ENCODE results near the gene ANTKMT.

The ANTKMT gene

GRCh38 chr16:724188-725040 is 3.5 kb downstream of the ANTKMT start:
- Histone ChIP-seq H3K4me2 (ENCODE audit: low read depth, low read length, poor library complexity, severe bottlenecking) (no peak overlapping the region), H3K9ac (ENCODE audit: low read length) (no peak overlapping the region), H3K79me2 (ENCODE audit: insufficient read depth, low read length) (no peaks in the 10 kb centered on the region), H4K20me1 (ENCODE audit: low read depth, low read length) (no peaks in the 10 kb centered on the region; the same call in 1 of the 2 replicates), H2AFZ (ENCODE audit: low read depth, low read length, severe bottlenecking) (no peak overlapping the region), H3K27ac (ENCODE audit: low read depth, low read length) (peak overlapping the region; percentile 39), H3K4me3 (ENCODE audit: insufficient read depth, low read length, poor library complexity, severe bottlenecking) (no peak overlapping the region), H3K27me3 (ENCODE audit: low read length) (no peaks in the 10 kb centered on the region), H3F3A (ENCODE audit: insufficient read depth) (peaks cover 18% of the 10 kb centered on the region), H3K9me3 (ENCODE audit: insufficient read depth, low read length) (no peaks in the 10 kb centered on the region), H3K36me3 (ENCODE audit: low read length) (no peaks in the 10 kb centered on the region), H3K9me2 (replicated peaks; ENCODE audit: insufficient read depth, low read length) (no peaks in the 10 kb centered on the region)
- TF ChIP-seq CTCF (IDR thresholded peaks at IDR 0.05; ENCODE audit: insufficient read depth, low read length, poor library complexity, severe bottlenecking) (no peak), EZH2phosphoT487 (conservative IDR thresholded peaks at IDR 0.05; ENCODE audit: low read length) (no peak)

- H4K20me1 ChIP-seq (ENCODE audit: low read depth, low read length): no peaks in the 10 kb centered on the region; the same call in 1 of the 2 replicates
- H3K36me3 ChIP-seq (ENCODE audit: low read length): no peaks in the 10 kb centered on the region
- peak overlapping the region; percentile 39 for H3K27ac ChIP-seq (ENCODE audit: low read depth, low read length)
Measured at GRCh38 chr16:725041-725376, 4.1 kb downstream of the ANTKMT start.

GRCh38 chr16:725463-726187 is 4.7 kb downstream of the ANTKMT start:
- TF ChIP-seq EZH2phosphoT487 (conservative IDR thresholded peaks at IDR 0.05; ENCODE audit: low read length) (no peak), CTCF (IDR thresholded peaks at IDR 0.05; ENCODE audit: insufficient read depth, low read length, poor library complexity, severe bottlenecking) (no peak)
- Histone ChIP-seq H3K27ac (ENCODE audit: low read depth, low read length) (peak overlapping the region; percentile 75), H4K20me1 (ENCODE audit: low read depth, low read length) (no peaks in the 10 kb centered on the region; the same call in 1 of the 2 replicates), H3K9ac (ENCODE audit: low read length) (no peak overlapping the region), H3K4me3 (ENCODE audit: insufficient read depth, low read length, poor library complexity, severe bottlenecking) (no peak overlapping the region), H3K79me2 (ENCODE audit: insufficient read depth, low read length) (no peaks in the 10 kb centered on the region), H3K4me2 (ENCODE audit: low read depth, low read length, poor library complexity, severe bottlenecking) (no peak overlapping the region), H3K36me3 (ENCODE audit: low read length) (no peaks in the 10 kb centered on the region), H3K9me3 (ENCODE audit: insufficient read depth, low read length) (no peaks in the 10 kb centered on the region), H3K27me3 (ENCODE audit: low read length) (no peaks in the 10 kb centered on the region), H3K9me2 (replicated peaks; ENCODE audit: insufficient read depth, low read length) (no peaks in the 10 kb centered on the region), H2AFZ (ENCODE audit: low read depth, low read length, severe bottlenecking) (no peak overlapping the region), H3F3A (ENCODE audit: insufficient read depth) (peaks cover 20% of the 10 kb centered on the region)

More at GRCh38 chr16:725041-725376, 4.1 kb downstream of the ANTKMT start:
- no peak for TF ChIP-seq CTCF (IDR thresholded peaks at IDR 0.05; ENCODE audit: insufficient read depth, low read length, poor library complexity, severe bottlenecking)
- no peak for TF ChIP-seq EZH2phosphoT487 (conservative IDR thresholded peaks at IDR 0.05; ENCODE audit: low read length)
- Histone ChIP-seq H3K9ac (ENCODE audit: low read length) (no peak overlapping the region), H3K4me3 (ENCODE audit: insufficient read depth, low read length, poor library complexity, severe bottlenecking) (no peak overlapping the region), H3K9me2 (replicated peaks; ENCODE audit: insufficient read depth, low read length) (no peaks in the 10 kb centered on the region), H3K4me2 (ENCODE audit: low read depth, low read length, poor library complexity, severe bottlenecking) (no peak overlapping the region), H3K79me2 (ENCODE audit: insufficient read depth, low read length) (no peaks in the 10 kb centered on the region), H3F3A (ENCODE audit: insufficient read depth) (peaks cover 23% of the 10 kb centered on the region), H3K27me3 (ENCODE audit: low read length) (no peaks in the 10 kb centered on the region), H2AFZ (ENCODE audit: low read depth, low read length, severe bottlenecking) (no peak overlapping the region), H3K9me3 (ENCODE audit: insufficient read depth, low read length) (no peaks in the 10 kb centered on the region)

All from SU-DHL-6 (cell line).